Measurements from ENCODE around the gene ALK. TPM values are rescaled to one million over a fixed set of nuclear protein-coding genes. Genes with fewer than 3 reads are reported as not detected.

Gene ALK
- polyA plus RNA-seq, 1 of the 3 experiments (the other 2 are of a cell fraction) = 0.30 TPM

- Histone ChIP-seq H3K4me2 (no peak overlapping the region), H3K79me2 (ENCODE audit: insufficient read depth) (no peaks in the 10 kb centered on the region), H3K4me1 (ENCODE audit: control insufficient read depth in 1 of 2, insufficient read depth in 2 of 2, low read depth in 1 of 2, low read length in 1 of 2) (peaks cover 0 to 30% of the 10 kb centered on the region in 2 experiments; a peak in 1 of 4 replicates), H3F3A (replicated peaks; ENCODE audit: insufficient read depth) (no peaks in the 10 kb centered on the region), H3K9me3 (no peaks in the 10 kb centered on the region), H4K20me1 (ENCODE audit: insufficient read depth) (no peaks in the 10 kb centered on the region), H3K4me3 (ENCODE audit: low read depth in 2 of 2, low read length in 1 of 2) (no peak overlapping the region), H3K9ac (no peak overlapping the region), H2AFZ (ENCODE audit: low read depth) (no peak overlapping the region), H3K27ac (ENCODE audit: low read depth in 2 of 2, low read length in 1 of 2) (no peak overlapping the region; a peak in 1 of 4 replicates), H3K9me2 (no peaks in the 10 kb centered on the region), H3K36me3 (replicated peaks in 1 of 2; ENCODE audit: control insufficient read depth in 1 of 2, insufficient read depth in 2 of 2, low read length in 1 of 2) (no peaks in the 10 kb centered on the region), H3K27me3 (ENCODE audit: insufficient read depth) (no peaks in the 10 kb centered on the region)
- no peak for TF ChIP-seq USF1 (IDR thresholded peaks at IDR 0.05; ENCODE audit: borderline replicate concordance, low read depth)
- no peak for TF ChIP-seq IRF3 (IDR thresholded peaks at IDR 0.05; ENCODE audit: low read depth, low read length)
- TF ChIP-seq GABPA (IDR thresholded peaks at IDR 0.05; ENCODE audit: low read depth) = no peak
- TF ChIP-seq NFIC (IDR thresholded peaks at IDR 0.05; ENCODE audit: borderline replicate concordance) = no peak
- TF ChIP-seq USF2 (IDR thresholded peaks at IDR 0.05; ENCODE audit: borderline replicate concordance, low read depth, low read length) = no peak
- no peak for TF ChIP-seq REST (IDR thresholded peaks at IDR 0.05; ENCODE audit: low read depth, low read length)
- TF ChIP-seq SMC3 (IDR thresholded peaks at IDR 0.05; ENCODE audit: low read depth, low read length) = no peak
- TF ChIP-seq RFX5 (IDR thresholded peaks at IDR 0.05; ENCODE audit: low read length) = no peak
- TF ChIP-seq, protein P1, sequence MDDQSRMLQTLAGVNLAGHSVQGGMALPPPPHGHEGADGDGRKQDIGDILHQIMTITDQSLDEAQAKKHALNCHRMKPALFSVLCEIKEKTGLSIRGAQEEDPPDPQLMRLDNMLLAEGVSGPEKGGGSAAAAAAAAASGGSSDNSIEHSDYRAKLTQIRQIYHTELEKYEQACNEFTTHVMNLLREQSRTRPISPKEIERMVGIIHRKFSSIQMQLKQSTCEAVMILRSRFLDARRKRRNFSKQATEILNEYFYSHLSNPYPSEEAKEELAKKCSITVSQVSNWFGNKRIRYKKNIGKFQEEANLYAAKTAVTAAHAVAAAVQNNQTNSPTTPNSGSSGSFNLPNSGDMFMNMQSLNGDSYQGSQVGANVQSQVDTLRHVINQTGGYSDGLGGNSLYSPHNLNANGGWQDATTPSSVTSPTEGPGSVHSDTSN (IDR thresholded peaks at IDR 0.05) = no peak
- no peak for TF ChIP-seq EP300 (IDR thresholded peaks at IDR 0.05; ENCODE audit: borderline replicate concordance in 1 of 2, low read depth in 1 of 2, low read length in 1 of 2)
- TF ChIP-seq CTCF (IDR thresholded peaks at IDR 0.05) = no peak
- TF ChIP-seq ZBTB33 (IDR thresholded peaks at IDR 0.05; ENCODE audit: borderline replicate concordance, low read depth) = no peak
- TF ChIP-seq SIN3A (IDR thresholded peaks at IDR 0.05; ENCODE audit: borderline replicate concordance, low read depth, low read length) = no peak
- TF ChIP-seq FOXJ3 (CRISPR knock-in tag; IDR thresholded peaks at IDR 0.05) = no peak
- TF ChIP-seq TCF12 (IDR thresholded peaks at IDR 0.05) = no peak
- no peak for TF ChIP-seq TAF1 (IDR thresholded peaks at IDR 0.05; ENCODE audit: borderline replicate concordance, low read depth, low read length)
- TF ChIP-seq GATA2 (CRISPR knock-in tag; IDR thresholded peaks at IDR 0.05) = no peak
- CTCF ChIA-PET = interaction anchor here (1.1 kb wide), 1 partner anchor 220 kb away, joined by 5 read pairs; the partner anchor contains the start of gene ALK
- 56% methylated on average over 2 of the region's 2 CpGs for WGBS (ENCODE audit: low lambda C conversion rate)
- POLR2A ChIA-PET = interaction anchor here (0.6 kb wide), 1 partner anchor 64 kb away, joined by 3 read pairs; no protein-coding TSS in a partner anchor
- no peak for DNase-seq
Measured at GRCh38 chr2:29702276-29702675, 219.1 kb downstream of the ALK start.
